K562 (cell line): ENCODE data around the gene EPHA1. TPM values are rescaled to one million over a fixed set of nuclear protein-coding genes. Genes with fewer than 3 reads are reported as not detected.
A peak's percentile ranks its signal among the peaks of the same experiment; 100 is the strongest.

Source experiments
- CBFB ChIP-seq: sonication (generic); formaldehyde crosslinking; IDR thresholded peaks from 2 replicates; pipeline ENCODE4 v1.4.0; 2020; ENCODE audit warnings: mild to moderate bottlenecking, missing genetic modification reagents
- CHD1 ChIP-seq: fragments of 200-600 bp; sonication (generic); IDR thresholded peaks from one replicate; pipeline ENCODE4 v1.6.1; 2012; ENCODE audit warnings: mild to moderate bottlenecking, moderate library complexity, low read length, inconsistent platforms
- CHD4 ChIP-seq: fragments of 200-600 bp; sonication (generic); IDR thresholded peaks from 3 replicates; pipeline ENCODE4 v1.6.1; 2012; ENCODE audit warnings: low read depth, mild to moderate bottlenecking, mixed read lengths, low read length, inconsistent platforms; ENCODE audit not compliant: insufficient read depth, insufficient replicate concordance, poor library complexity, severe bottlenecking
- E2F3 ChIP-seq: fragments of 250-450 bp; sonication (Bioruptor Pico); IDR thresholded peaks from 2 replicates; pipeline ENCODE4 v1.4.0; 2020; ENCODE audit warnings: mild to moderate bottlenecking
- EHMT2 ChIP-seq: fragments of 450-650 bp; IDR thresholded peaks from 2 replicates; pipeline ENCODE4 v1.6.1; 2018; ENCODE audit warnings: antibody characterized with exemption
- FOXJ2 ChIP-seq: fragments of 200-800 bp; sonication (Bioruptor generic); IDR thresholded peaks from 2 replicates; pipeline ENCODE4 v1.6.1; 2016; ENCODE audit warnings: missing genetic modification characterization, missing compliant biosample characterization
- KLF1 ChIP-seq: fragments of 450-650 bp; IDR thresholded peaks from 2 replicates; pipeline ENCODE4 v1.6.1; 2016; ENCODE audit warnings: missing genetic modification characterization, missing compliant biosample characterization
- MECOM ChIP-seq: fragments of 250-450 bp; sonication (Bioruptor Pico); IDR thresholded peaks from 2 replicates; pipeline ENCODE4 v1.8.0; 2022; ENCODE audit warnings: inconsistent platforms
- MED1 ChIP-seq: sonication (generic); formaldehyde crosslinking; IDR thresholded peaks from 2 replicates; pipeline ENCODE4 v1.8.1; 2023; ENCODE audit warnings: missing genetic modification reagents, borderline replicate concordance
- RBM34 ChIP-seq: fragments of 200-400 bp; formaldehyde crosslinking; IDR thresholded peaks from 2 replicates; pipeline ENCODE4 v1.6.1; 2018; ENCODE audit warnings: low read length, borderline replicate concordance; ENCODE audit not compliant: insufficient read depth
- polyA plus RNA-seq, 8 experiments: library from polyadenylated mRNA; depleted of rRNA in 4 of 8; stranded (reverse) in 5 of 8; unstranded in 3 of 8; fragments of >200 nt; fragmentation: Nextera tagmentation in 2 of 8; fragmentation: Illumina TruSeq in 1 of 8; extraction: Ambion mirVana in 2 of 8; extraction: Trizol in 1 of 8; gene quantifications; 2 replicates each; pipeline versions ENCODE4 v1.2.1 to v1.2.3, GENCODE V29; 2011 to 2014; ENCODE audit warnings: inconsistent platforms in 1 of 8, missing spikeins in 1 of 8
- total RNA-seq, 7 experiments: library from RNA; depleted of rRNA in 6 of 7; stranded (reverse); fragments of >200 nt in 6 of 7; fragmentation: Illumina TruSeq in 2 of 7; extraction: Trizol in 2 of 7; gene quantifications; 2 replicates each; pipeline versions ENCODE4 v1.2.1 to v1.2.3, GENCODE V29; 2011 to 2021; ENCODE audit warnings: low replicate concordance in 1 of 7
- TF ChIP-seq, protein P1 (sequence below): sonication (generic); formaldehyde crosslinking; IDR thresholded peaks from 2 replicates; pipeline ENCODE4 v1.8.0; 2022; ENCODE audit warnings: mild to moderate bottlenecking, missing genetic modification reagents, borderline replicate concordance
- TF ChIP-seq, protein P2 (sequence below): fragments of 450-650 bp; formaldehyde crosslinking; IDR thresholded peaks from 2 replicates; pipeline ENCODE4 v1.4.0; 2022; ENCODE audit warnings: missing genetic modification characterization
- TF ChIP-seq, protein P3 (sequence below): fragments of 250-450 bp; sonication (Bioruptor Pico); IDR thresholded peaks from 2 replicates; pipeline ENCODE4 v1.4.0; 2020
- TF ChIP-seq, protein P4 (sequence below): fragments of 450-650 bp; IDR thresholded peaks from 2 replicates; pipeline ENCODE4 v1.6.1; 2017; ENCODE audit warnings: antibody characterized with exemption

Gene EPHA1
- total and polyA plus RNA-seq, 9 of the 15 experiments (the other 6 are each of a cell fraction or from before 2014, with no cell fraction given), result 0.22 to 0.57 (median 0.32) TPM; not detected in 6

DNA sequence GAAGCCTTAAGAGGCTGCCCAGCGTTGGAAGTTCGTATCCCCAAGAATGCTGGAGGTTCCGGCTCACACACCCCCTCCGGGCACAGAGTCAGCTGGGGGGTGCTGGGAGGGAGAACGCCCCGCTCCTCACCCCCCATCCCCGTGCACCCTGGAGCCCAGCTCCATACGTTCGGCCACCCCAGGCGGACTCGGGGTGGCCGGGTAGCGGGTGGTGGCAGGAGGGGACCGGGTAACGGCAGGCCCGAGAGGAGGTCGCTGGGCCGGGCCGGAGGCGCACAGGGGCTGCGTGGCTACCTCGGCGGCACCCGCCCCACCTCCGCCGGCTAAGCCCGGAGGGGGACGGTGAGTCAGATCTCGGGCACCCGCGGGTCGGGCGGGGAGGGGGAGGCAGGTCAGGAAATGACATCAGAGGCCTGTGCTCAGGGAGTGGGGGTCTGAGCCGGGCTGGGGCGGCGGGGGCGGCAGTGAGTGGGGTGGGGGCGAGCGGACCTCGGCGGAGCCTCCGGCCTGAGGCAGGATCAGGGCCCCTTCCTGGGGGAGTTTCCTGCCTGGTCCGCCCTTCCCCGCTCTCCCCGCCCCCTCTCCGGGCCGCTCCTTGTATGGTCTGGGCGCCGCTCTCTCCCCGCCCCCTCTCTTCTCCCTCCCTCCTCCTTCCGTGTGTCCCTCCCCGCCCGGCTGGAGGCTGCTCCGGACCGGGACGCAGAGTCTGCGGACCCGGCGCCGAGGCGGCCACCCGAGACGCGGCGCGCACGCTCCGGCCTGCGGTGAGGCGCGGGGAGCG lies 27.8 kb downstream of the EPHA1 start, which contains the start of gene ZYX (continued):
- TF ChIP-seq CHD4 (peak; percentile 85), CHD1 (peak; percentile 96), EHMT2 (no peak), MECOM (CRISPR knock-in tag) (no peak), MED1 (CRISPR knock-in tag) (no peak), FOXJ2 (tag) (0 out of 2 replicates have a peak, but pooled peaks have one; percentile 5), CBFB (CRISPR knock-in tag) (no peak), KLF1 (tag) (no peak; the same call in none of the 2 replicates), RBM34 (no peak), E2F3 (peak; percentile 45; the same call in 1 of the 2 replicates)
- TF ChIP-seq, protein P1, sequence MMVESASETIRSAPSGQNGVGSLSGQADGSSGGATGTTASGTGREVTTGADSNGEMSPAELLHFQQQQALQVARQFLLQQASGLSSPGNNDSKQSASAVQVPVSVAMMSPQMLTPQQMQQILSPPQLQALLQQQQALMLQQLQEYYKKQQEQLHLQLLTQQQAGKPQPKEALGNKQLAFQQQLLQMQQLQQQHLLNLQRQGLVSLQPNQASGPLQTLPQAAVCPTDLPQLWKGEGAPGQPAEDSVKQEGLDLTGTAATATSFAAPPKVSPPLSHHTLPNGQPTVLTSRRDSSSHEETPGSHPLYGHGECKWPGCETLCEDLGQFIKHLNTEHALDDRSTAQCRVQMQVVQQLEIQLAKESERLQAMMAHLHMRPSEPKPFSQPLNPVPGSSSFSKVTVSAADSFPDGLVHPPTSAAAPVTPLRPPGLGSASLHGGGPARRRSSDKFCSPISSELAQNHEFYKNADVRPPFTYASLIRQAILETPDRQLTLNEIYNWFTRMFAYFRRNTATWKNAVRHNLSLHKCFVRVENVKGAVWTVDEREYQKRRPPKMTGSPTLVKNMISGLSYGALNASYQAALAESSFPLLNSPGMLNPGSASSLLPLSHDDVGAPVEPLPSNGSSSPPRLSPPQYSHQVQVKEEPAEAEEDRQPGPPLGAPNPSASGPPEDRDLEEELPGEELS, result no peak
- TF ChIP-seq, protein P2, sequence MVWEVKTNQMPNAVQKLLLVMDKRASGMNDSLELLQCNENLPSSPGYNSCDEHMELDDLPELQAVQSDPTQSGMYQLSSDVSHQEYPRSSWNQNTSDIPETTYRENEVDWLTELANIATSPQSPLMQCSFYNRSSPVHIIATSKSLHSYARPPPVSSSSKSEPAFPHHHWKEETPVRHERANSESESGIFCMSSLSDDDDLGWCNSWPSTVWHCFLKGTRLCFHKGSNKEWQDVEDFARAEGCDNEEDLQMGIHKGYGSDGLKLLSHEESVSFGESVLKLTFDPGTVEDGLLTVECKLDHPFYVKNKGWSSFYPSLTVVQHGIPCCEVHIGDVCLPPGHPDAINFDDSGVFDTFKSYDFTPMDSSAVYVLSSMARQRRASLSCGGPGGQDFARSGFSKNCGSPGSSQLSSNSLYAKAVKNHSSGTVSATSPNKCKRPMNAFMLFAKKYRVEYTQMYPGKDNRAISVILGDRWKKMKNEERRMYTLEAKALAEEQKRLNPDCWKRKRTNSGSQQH (CRISPR knock-in tag), result no peak
- TF ChIP-seq, protein P3, sequence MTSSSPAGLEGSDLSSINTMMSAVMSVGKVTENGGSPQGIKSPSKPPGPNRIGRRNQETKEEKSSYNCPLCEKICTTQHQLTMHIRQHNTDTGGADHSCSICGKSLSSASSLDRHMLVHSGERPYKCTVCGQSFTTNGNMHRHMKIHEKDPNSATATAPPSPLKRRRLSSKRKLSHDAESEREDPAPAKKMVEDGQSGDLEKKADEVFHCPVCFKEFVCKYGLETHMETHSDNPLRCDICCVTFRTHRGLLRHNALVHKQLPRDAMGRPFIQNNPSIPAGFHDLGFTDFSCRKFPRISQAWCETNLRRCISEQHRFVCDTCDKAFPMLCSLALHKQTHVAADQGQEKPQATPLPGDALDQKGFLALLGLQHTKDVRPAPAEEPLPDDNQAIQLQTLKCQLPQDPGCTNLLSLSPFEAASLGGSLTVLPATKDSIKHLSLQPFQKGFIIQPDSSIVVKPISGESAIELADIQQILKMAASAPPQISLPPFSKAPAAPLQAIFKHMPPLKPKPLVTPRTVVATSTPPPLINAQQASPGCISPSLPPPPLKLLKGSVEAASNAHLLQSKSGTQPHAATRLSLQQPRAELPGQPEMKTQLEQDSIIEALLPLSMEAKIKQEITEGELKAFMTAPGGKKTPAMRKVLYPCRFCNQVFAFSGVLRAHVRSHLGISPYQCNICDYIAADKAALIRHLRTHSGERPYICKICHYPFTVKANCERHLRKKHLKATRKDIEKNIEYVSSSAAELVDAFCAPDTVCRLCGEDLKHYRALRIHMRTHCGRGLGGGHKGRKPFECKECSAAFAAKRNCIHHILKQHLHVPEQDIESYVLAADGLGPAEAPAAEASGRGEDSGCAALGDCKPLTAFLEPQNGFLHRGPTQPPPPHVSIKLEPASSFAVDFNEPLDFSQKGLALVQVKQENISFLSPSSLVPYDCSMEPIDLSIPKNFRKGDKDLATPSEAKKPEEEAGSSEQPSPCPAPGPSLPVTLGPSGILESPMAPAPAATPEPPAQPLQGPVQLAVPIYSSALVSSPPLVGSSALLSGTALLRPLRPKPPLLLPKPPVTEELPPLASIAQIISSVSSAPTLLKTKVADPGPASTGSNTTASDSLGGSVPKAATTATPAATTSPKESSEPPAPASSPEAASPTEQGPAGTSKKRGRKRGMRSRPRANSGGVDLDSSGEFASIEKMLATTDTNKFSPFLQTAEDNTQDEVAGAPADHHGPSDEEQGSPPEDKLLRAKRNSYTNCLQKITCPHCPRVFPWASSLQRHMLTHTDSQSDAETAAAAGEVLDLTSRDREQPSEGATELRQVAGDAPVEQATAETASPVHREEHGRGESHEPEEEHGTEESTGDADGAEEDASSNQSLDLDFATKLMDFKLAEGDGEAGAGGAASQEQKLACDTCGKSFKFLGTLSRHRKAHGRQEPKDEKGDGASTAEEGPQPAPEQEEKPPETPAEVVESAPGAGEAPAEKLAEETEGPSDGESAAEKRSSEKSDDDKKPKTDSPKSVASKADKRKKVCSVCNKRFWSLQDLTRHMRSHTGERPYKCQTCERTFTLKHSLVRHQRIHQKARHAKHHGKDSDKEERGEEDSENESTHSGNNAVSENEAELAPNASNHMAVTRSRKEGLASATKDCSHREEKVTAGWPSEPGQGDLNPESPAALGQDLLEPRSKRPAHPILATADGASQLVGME (CRISPR knock-in tag), result peak; percentile 72; the same call in 1 of the 2 replicates
- TF ChIP-seq, protein P4, sequence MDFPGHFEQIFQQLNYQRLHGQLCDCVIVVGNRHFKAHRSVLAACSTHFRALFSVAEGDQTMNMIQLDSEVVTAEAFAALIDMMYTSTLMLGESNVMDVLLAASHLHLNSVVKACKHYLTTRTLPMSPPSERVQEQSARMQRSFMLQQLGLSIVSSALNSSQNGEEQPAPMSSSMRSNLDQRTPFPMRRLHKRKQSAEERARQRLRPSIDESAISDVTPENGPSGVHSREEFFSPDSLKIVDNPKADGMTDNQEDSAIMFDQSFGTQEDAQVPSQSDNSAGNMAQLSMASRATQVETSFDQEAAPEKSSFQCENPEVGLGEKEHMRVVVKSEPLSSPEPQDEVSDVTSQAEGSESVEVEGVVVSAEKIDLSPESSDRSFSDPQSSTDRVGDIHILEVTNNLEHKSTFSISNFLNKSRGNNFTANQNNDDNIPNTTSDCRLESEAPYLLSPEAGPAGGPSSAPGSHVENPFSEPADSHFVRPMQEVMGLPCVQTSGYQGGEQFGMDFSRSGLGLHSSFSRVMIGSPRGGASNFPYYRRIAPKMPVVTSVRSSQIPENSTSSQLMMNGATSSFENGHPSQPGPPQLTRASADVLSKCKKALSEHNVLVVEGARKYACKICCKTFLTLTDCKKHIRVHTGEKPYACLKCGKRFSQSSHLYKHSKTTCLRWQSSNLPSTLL, result peak; percentile 99
